ENCODE data around the gene PSMA1. TPM values are rescaled to one million over a fixed set of nuclear protein-coding genes. Genes with fewer than 3 reads are reported as not detected.

Gene PSMA1
- total RNA-seq, 1 donor from 2014 or later, result 164 TPM

- Histone ChIP-seq H3K36me3 (ENCODE audit: insufficient read depth, low read length) (no peaks in the 10 kb centered on the region), H4K20me1 (ENCODE audit: insufficient read depth, low read length) (no peaks in the 10 kb centered on the region), H3K27me3 (ENCODE audit: insufficient read depth, low read length) (no peaks in the 10 kb centered on the region), H2AFZ (ENCODE audit: low read depth, low read length) (no peak overlapping the region), H3K9ac (ENCODE audit: low read length) (no peak overlapping the region), H3K4me3 (ENCODE audit: insufficient read depth, low read depth, low read length) (no peak overlapping the region), H3K4me2 (ENCODE audit: low read length) (no peak overlapping the region), H3K9me3 (ENCODE audit: insufficient read depth, low read depth, low read length) (no peaks in the 10 kb centered on the region), H3K27ac (ENCODE audit: low read depth, low read length) (no peak overlapping the region), H3K4me1 (ENCODE audit: insufficient read depth, low read length) (no peaks in the 10 kb centered on the region), H3K79me2 (ENCODE audit: insufficient read depth, low read length) (no peaks in the 10 kb centered on the region)
- no peaks in the 10 kb centered on the region for H3K27me3 Mint-ChIP-seq (ENCODE audit: low read depth, unreplicated experiment)
- no peak overlapping the region for H3K4me3 Mint-ChIP-seq (ENCODE audit: unreplicated experiment)
- no peaks in the 10 kb centered on the region for H3K4me1 Mint-ChIP-seq (ENCODE audit: low read depth, unreplicated experiment)
- no peak for DNase-seq (ENCODE audit: low read depth)
- peaks cover 5% of the 10 kb centered on the region for H3K9me3 Mint-ChIP-seq (ENCODE audit: unreplicated experiment)
- no peak for TF ChIP-seq EZH2 (IDR thresholded peaks at IDR 0.05; ENCODE audit: insufficient read depth, low read length)
- TF ChIP-seq CTCF (IDR thresholded peaks at IDR 0.05; ENCODE audit: insufficient read depth, low read depth, low read length), result no peak
- no peak for FAIRE-seq
- H3K27ac Mint-ChIP-seq (ENCODE audit: unreplicated experiment), result no peak overlapping the region
- no peaks in the 10 kb centered on the region for H3K36me3 Mint-ChIP-seq (ENCODE audit: low read depth, unreplicated experiment)
Measured at GRCh38 chr11:14566331-14567063, 46.3 kb upstream of the PSMA1 start.

GRCh38 chr11:14565845-14566244 is 45.7 kb upstream of the PSMA1 start:
- Histone ChIP-seq H3K4me1 (ENCODE audit: insufficient read depth, low read length) (no peaks in the 10 kb centered on the region), H3K27me3 (ENCODE audit: insufficient read depth, low read length) (no peaks in the 10 kb centered on the region), H3K9me3 (ENCODE audit: insufficient read depth, low read depth, low read length) (no peaks in the 10 kb centered on the region), H3K27ac (ENCODE audit: low read depth, low read length) (no peak overlapping the region), H2AFZ (ENCODE audit: low read depth, low read length) (no peak overlapping the region), H3K4me2 (ENCODE audit: low read length) (no peak overlapping the region), H3K4me3 (ENCODE audit: insufficient read depth, low read depth, low read length) (no peak overlapping the region), H4K20me1 (ENCODE audit: insufficient read depth, low read length) (no peaks in the 10 kb centered on the region), H3K36me3 (ENCODE audit: insufficient read depth, low read length) (no peaks in the 10 kb centered on the region), H3K79me2 (ENCODE audit: insufficient read depth, low read length) (no peaks in the 10 kb centered on the region), H3K9ac (ENCODE audit: low read length) (no peak overlapping the region)
- no peak for TF ChIP-seq EZH2 (IDR thresholded peaks at IDR 0.05; ENCODE audit: insufficient read depth, low read length)
- TF ChIP-seq CTCF (IDR thresholded peaks at IDR 0.05; ENCODE audit: insufficient read depth, low read depth, low read length), result no peak
- Mint-ChIP-seq H3K27me3 (ENCODE audit: low read depth, unreplicated experiment) (no peaks in the 10 kb centered on the region), H3K4me1 (ENCODE audit: low read depth, unreplicated experiment) (no peaks in the 10 kb centered on the region), H3K27ac (ENCODE audit: unreplicated experiment) (no peak overlapping the region), H3K36me3 (ENCODE audit: low read depth, unreplicated experiment) (no peaks in the 10 kb centered on the region), H3K9me3 (ENCODE audit: unreplicated experiment) (peaks cover 5% of the 10 kb centered on the region), H3K4me3 (ENCODE audit: unreplicated experiment) (no peak overlapping the region)
- DNase-seq (ENCODE audit: low read depth) (no peak), FAIRE-seq (no peak)

GRCh38 chr11:14555818-14556217 is 35.6 kb upstream of the PSMA1 start:
- Histone ChIP-seq H2AFZ (ENCODE audit: low read depth, low read length) (no peak overlapping the region), H3K9me3 (ENCODE audit: insufficient read depth, low read depth, low read length) (no peaks in the 10 kb centered on the region), H3K4me2 (ENCODE audit: low read length) (no peak overlapping the region), H3K36me3 (ENCODE audit: insufficient read depth, low read length) (no peaks in the 10 kb centered on the region), H3K79me2 (ENCODE audit: insufficient read depth, low read length) (no peaks in the 10 kb centered on the region), H3K4me1 (ENCODE audit: insufficient read depth, low read length) (no peaks in the 10 kb centered on the region), H3K9ac (ENCODE audit: low read length) (no peak overlapping the region), H3K4me3 (ENCODE audit: insufficient read depth, low read depth, low read length) (no peak overlapping the region), H3K27me3 (ENCODE audit: insufficient read depth, low read length) (peaks cover 3% of the 10 kb centered on the region), H3K27ac (ENCODE audit: low read depth, low read length) (no peak overlapping the region), H4K20me1 (ENCODE audit: insufficient read depth, low read length) (no peaks in the 10 kb centered on the region)
- TF ChIP-seq CTCF (IDR thresholded peaks at IDR 0.05; ENCODE audit: insufficient read depth, low read depth, low read length) (no peak), EZH2 (IDR thresholded peaks at IDR 0.05; ENCODE audit: insufficient read depth, low read length) (no peak)
- no peak for DNase-seq (ENCODE audit: low read depth)
- peaks cover 4% of the 10 kb centered on the region for H3K9me3 Mint-ChIP-seq (ENCODE audit: unreplicated experiment)
- no peak for FAIRE-seq
- no peaks in the 10 kb centered on the region for H3K36me3 Mint-ChIP-seq (ENCODE audit: low read depth, unreplicated experiment)
- no peak overlapping the region for H3K27ac Mint-ChIP-seq (ENCODE audit: unreplicated experiment)
- no peaks in the 10 kb centered on the region for H3K27me3 Mint-ChIP-seq (ENCODE audit: low read depth, unreplicated experiment)
- H3K4me3 Mint-ChIP-seq (ENCODE audit: unreplicated experiment), result no peak overlapping the region
- peaks cover 8% of the 10 kb centered on the region for H3K4me1 Mint-ChIP-seq (ENCODE audit: low read depth, unreplicated experiment)

All from astrocyte (in vitro differentiated cells and primary cell).